Esophagus muscularis mucosa (tissue), 4 donors: ENCODE results near the gene STON2. TPM values are rescaled to one million over a fixed set of nuclear protein-coding genes. Genes with fewer than 3 reads are reported as not detected.
"Not testable (repeated sequence)": the region's sequence is repeated elsewhere in the genome, so short reads cannot be mapped to it uniquely, and the experiment has no call there.

Source experiments
- DNase-seq: peaks from one replicate; pipeline ENCODE4 v3.0.0-alpha.2; 2017; ENCODE audit errors: extremely low spot score
- H3K27ac ChIP-seq, 4 donors: fragments of 200-600 bp; sonication (generic); replicated peaks in 1 of 4; 1 replicate in 3 of 4; 2 replicates in 1 of 4; pipeline ENCODE4 v1.5.1; 2016 to 2019; ENCODE audit warnings: mild to moderate bottlenecking in 1 of 4
- H3K27me3 ChIP-seq, 4 donors: fragments of 200-600 bp; sonication (generic); one replicate each; pipeline versions ENCODE4 v1.5.1 to v1.6.0; 2016 to 2019
- H3K36me3 ChIP-seq, 4 donors: fragments of 200-600 bp; sonication (generic); one replicate each; pipeline ENCODE4 v1.5.1; 2016 to 2019
- H3K4me1 ChIP-seq, 4 donors: fragments of 200-600 bp; sonication (generic); one replicate each; pipeline ENCODE4 v1.5.1; 2016 to 2019
- H3K4me3 ChIP-seq, 4 donors: fragments of 200-600 bp; sonication (generic); 1 replicate in 2 of 4; 2 replicates in 2 of 4; pipeline ENCODE4 v1.5.1; 2016 to 2019; ENCODE audit warnings: mild to moderate bottlenecking in 4 of 4, moderate library complexity in 1 of 4
- H3K9me3 ChIP-seq, 4 donors: fragments of 200-600 bp; sonication (generic); 1 replicate in 3 of 4; 2 replicates in 1 of 4; pipeline ENCODE4 v1.5.1; 2016 to 2019
- CTCF ChIP-seq, 3 experiments: fragments of 200-600 bp in 2 of 3; fragments of 450-650 bp in 1 of 3; sonication (generic) in 2 of 3; IDR thresholded peaks; one replicate each; pipeline ENCODE4 v1.5.1; 2017 to 2019; ENCODE audit warnings: antibody characterized with exemption in 3 of 3, mild to moderate bottlenecking in 2 of 3, moderate library complexity in 1 of 3
- EP300 ChIP-seq: sonication (generic); formaldehyde crosslinking; IDR thresholded peaks from one replicate; pipeline ENCODE4 v1.6.1; 2017; ENCODE audit warnings: antibody characterized with exemption
- POLR2A ChIP-seq: fragments of 450-650 bp; IDR thresholded peaks from one replicate; pipeline ENCODE4 v1.6.1; 2017; ENCODE audit warnings: antibody characterized with exemption, moderate library complexity, mild to moderate bottlenecking, low read depth
- POLR2AphosphoS5 ChIP-seq, 2 donors: sonication (generic); formaldehyde crosslinking; IDR thresholded peaks; one replicate each; pipeline ENCODE4 v1.6.1; 2017; ENCODE audit warnings: antibody characterized with exemption in 2 of 2
- WGBS: methylation state at CpG from one replicate; pipeline ENCODE4 v1.1.5; 2018; 5-methylcytosine and 5-hydroxymethylcytosine counted together
- intact Hi-C: fragments of 100-400 bp; cut with DNase I; formaldehyde crosslinking; loops from one replicate; pipeline ENCODE4 v1.15.1; 2023
- total RNA-seq, 4 donors: library from RNA; depleted of rRNA; stranded (reverse); fragments of >200 nt; gene quantifications; one replicate each; pipeline versions ENCODE4 v1.1.0 to v1.2.1, GENCODE V29; 2016

The STON2 gene
- total RNA-seq, 4 donors from 2014 or later: 7.6 to 9.6 (median 8.8) TPM

GRCh38 chr14:81245771-81246170, 154.4 kb downstream of the STON2 start:
- H3K4me3 ChIP-seq: no peak overlapping the region

GRCh38 chr14:81244431-81244830, 155.7 kb downstream of the STON2 start:
- H3K36me3 ChIP-seq, H3K27me3 ChIP-seq, intact Hi-C loops, H3K4me3 ChIP-seq, H3K27ac ChIP-seq, H3K4me1 ChIP-seq, DNase-seq: not testable (repeated sequence)
- 94% methylated on average over 12 of the region's 28 CpGs for WGBS
- H3K9me3 ChIP-seq: peaks cover 0 to 12% (median 5%) of the 10 kb centered on the region in 4 donors

More at GRCh38 chr14:81245771-81246170, 154.4 kb downstream of the STON2 start:
- H3K4me1 ChIP-seq: no peaks in the 10 kb centered on the region
- 65% methylated on average over 1 of the region's 1 CpG for WGBS
- peak; percentile 62 for DNase-seq
- H3K27me3 ChIP-seq: no peaks in the 10 kb centered on the region
- intact Hi-C loops: no loop called here
- no peak for TF ChIP-seq EP300
- no peak for TF ChIP-seq POLR2AphosphoS5 (IDR thresholded peaks at IDR 0.05)
- TF ChIP-seq CTCF (IDR thresholded peaks at IDR 0.05): no peak
- peaks cover 0 to 12% (median 5%) of the 10 kb centered on the region in 4 donors for H3K9me3 ChIP-seq
- H3K36me3 ChIP-seq: no peaks in the 10 kb centered on the region
- no peak overlapping the region for H3K27ac ChIP-seq

- Histone ChIP-seq H3K4me1 (no peaks in the 10 kb centered on the region), H3K27me3 (no peaks in the 10 kb centered on the region), H3K27ac (no peak overlapping the region), H3K4me3 (no peak overlapping the region), H3K36me3 (no peaks in the 10 kb centered on the region), H3K9me3 (peaks cover 0 to 12% (median 5%) of the 10 kb centered on the region in 4 donors)
- DNase-seq: no peak
- intact Hi-C loops: no loop called here
- 79% methylated on average over 2 of the region's 2 CpGs for WGBS
- TF ChIP-seq CTCF (IDR thresholded peaks at IDR 0.05): no peak
- no peak for TF ChIP-seq EP300
- TF ChIP-seq POLR2A: no peak
Measured at GRCh38 chr14:81243499-81243898, 156.6 kb downstream of the STON2 start.

GRCh38 chr14:81236849-81237248, 163.3 kb downstream of the STON2 start:
- WGBS: 50% methylated on average over 1 of the region's 2 CpGs
- H3K27me3 ChIP-seq, DNase-seq, H3K36me3 ChIP-seq, H3K4me1 ChIP-seq, H3K27ac ChIP-seq, H3K9me3 ChIP-seq, H3K4me3 ChIP-seq, intact Hi-C loops: not testable (repeated sequence)

GRCh38 chr14:81236138-81236537, 164.0 kb downstream of the STON2 start:
- H3K4me3 ChIP-seq: no peak overlapping the region
- H3K27ac ChIP-seq: no peak overlapping the region
- no peak for DNase-seq
- H3K27me3 ChIP-seq: no peaks in the 10 kb centered on the region
- TF ChIP-seq EP300 (no peak), POLR2AphosphoS5 (IDR thresholded peaks at IDR 0.05) (no peak), POLR2A (no peak), CTCF (IDR thresholded peaks at IDR 0.05) (no peak)
- WGBS: 100% methylated on average over 5 of the region's 20 CpGs
- no peaks in the 10 kb centered on the region for H3K36me3 ChIP-seq
- intact Hi-C loops: no loop called here
- H3K9me3 ChIP-seq: peaks cover 0 to 3% (median 0%) of the 10 kb centered on the region in 4 donors
- no peaks in the 10 kb centered on the region for H3K4me1 ChIP-seq

GRCh38 chr14:81235096-81235495, 165.0 kb downstream of the STON2 start:
- no peak for TF ChIP-seq POLR2AphosphoS5 (IDR thresholded peaks at IDR 0.05)
- TF ChIP-seq POLR2A: no peak
- TF ChIP-seq EP300: no peak
- TF ChIP-seq CTCF (IDR thresholded peaks at IDR 0.05): no peak
- DNase-seq: no peak
- WGBS: 53% methylated on average over 2 of the region's 2 CpGs
- Histone ChIP-seq H3K4me1 (no peaks in the 10 kb centered on the region), H3K9me3 (no peaks in the 10 kb centered on the region), H3K4me3 (no peak overlapping the region), H3K36me3 (no peaks in the 10 kb centered on the region), H3K27ac (no peak overlapping the region), H3K27me3 (no peaks in the 10 kb centered on the region)
- intact Hi-C loops: no loop called here
